HG03095 (cell line): ENCODE measurements around the gene TMEM126B.
A peak's percentile ranks its signal among the peaks of the same experiment; 100 is the strongest.

Source experiments
- ATAC-seq: cut with Tn5 transposase; IDR thresholded peaks from one replicate; pipeline ENCODE4 v1.9.1; 2021; ENCODE audit warnings: moderate library complexity; ENCODE audit not compliant: unreplicated experiment

The TMEM126B gene

DNA sequence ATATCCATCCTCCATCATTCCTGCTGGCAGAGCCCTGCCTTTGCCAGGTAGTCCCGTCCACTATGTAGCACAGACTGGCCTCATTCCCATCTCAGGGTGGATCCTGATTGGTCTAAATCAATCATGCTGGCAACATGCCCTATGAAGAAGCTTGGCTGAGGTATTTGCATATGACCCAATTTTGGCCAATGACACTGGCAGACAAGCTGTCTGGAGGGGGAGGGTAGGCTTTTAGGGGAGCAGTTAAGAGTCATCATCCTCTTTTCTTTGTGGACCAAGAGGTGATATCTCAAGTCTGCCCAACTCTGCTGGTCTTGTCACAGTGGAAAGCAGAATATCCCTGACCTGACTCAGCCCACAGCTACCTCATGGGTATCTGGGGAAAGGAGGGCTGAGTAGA lies 52.5 kb downstream of the TMEM126B start:
- no peak for ATAC-seq

- peak; percentile 55 for ATAC-seq
These were observed 54.2 kb downstream of the TMEM126B start for GRCh38 chr11:85682330-85683305.

GRCh38 chr11:85685125-85685819 lies 56.9 kb downstream of the TMEM126B start:
- ATAC-seq: no peak

GRCh38 chr11:85685820-85686459 lies 57.5 kb downstream of the TMEM126B start, which contains the start of gene CCDC89:
CCDC89 (minus strand) TSS chr11:85686195; CDS start chr11:85686130, 65 bp downstream.
- ATAC-seq: no peak
